SK-N-SH (cell line): Measurements from ENCODE around the gene NSUN7.

Experiments
- EP300 ChIP-seq, 2 experiments: IDR thresholded peaks; 2 replicates each; pipeline versions ENCODE4 v1.4.0 to v1.6.1; 2012; ENCODE audit warnings: borderline replicate concordance in 1 of 2, low read depth in 1 of 2, low read length in 1 of 2
- FOXJ3 ChIP-seq: sonication (generic); formaldehyde crosslinking; IDR thresholded peaks from 2 replicates; pipeline ENCODE4 v1.5.1; 2020; ENCODE audit warnings: mild to moderate bottlenecking, missing genetic modification reagents
- JUND ChIP-seq: IDR thresholded peaks from 2 replicates; pipeline ENCODE4 v1.4.0; 2012
- RFX5 ChIP-seq: IDR thresholded peaks from 2 replicates; pipeline ENCODE4 v1.6.1; 2012; ENCODE audit warnings: mild to moderate bottlenecking, improper control_type of control experiment, low read length
- TCF12 ChIP-seq: IDR thresholded peaks from 2 replicates; pipeline ENCODE4 v1.4.0; 2012
- YY1 ChIP-seq: IDR thresholded peaks from 2 replicates; pipeline ENCODE4 v1.4.0; 2012; ENCODE audit warnings: low read depth, mild to moderate bottlenecking
- TF ChIP-seq, protein P1 (sequence below): fragments of 200-600 bp; sonication (generic); IDR thresholded peaks from 2 replicates; pipeline ENCODE4 v1.6.1; 2017; ENCODE audit warnings: antibody characterized with exemption, mild to moderate bottlenecking, moderate library complexity
- TF ChIP-seq, protein P2 (sequence below): IDR thresholded peaks from 2 replicates; pipeline ENCODE4 v1.4.0; 2012; ENCODE audit warnings: low read depth, borderline replicate concordance
- TF ChIP-seq, protein P3 (sequence below): IDR thresholded peaks from 2 replicates; pipeline ENCODE4; 2012

DNA sequence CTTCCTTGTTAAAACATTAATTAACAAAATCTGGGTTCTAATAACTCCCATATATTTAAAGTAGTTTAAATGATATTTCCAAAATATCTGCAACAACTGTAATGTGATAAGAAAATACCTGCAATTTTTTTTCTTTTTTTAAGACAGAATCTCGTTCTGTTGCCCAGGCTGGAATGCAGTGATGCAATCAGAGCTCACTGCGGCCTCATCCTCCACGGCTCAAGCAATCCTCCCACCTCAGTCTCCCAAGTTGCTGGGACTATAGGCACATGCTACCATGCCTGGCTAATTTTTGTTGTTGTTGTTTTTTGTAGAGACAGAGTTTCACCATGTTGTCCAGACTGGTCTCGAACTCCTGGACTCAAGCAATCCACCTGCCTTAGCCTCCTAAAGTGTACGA, 45.7 kb upstream of the NSUN7 start:
- no peak for TF ChIP-seq EP300 (IDR thresholded peaks at IDR 0.05; ENCODE audit: borderline replicate concordance in 1 of 2, low read depth in 1 of 2, low read length in 1 of 2)
- TF ChIP-seq, protein P1, sequence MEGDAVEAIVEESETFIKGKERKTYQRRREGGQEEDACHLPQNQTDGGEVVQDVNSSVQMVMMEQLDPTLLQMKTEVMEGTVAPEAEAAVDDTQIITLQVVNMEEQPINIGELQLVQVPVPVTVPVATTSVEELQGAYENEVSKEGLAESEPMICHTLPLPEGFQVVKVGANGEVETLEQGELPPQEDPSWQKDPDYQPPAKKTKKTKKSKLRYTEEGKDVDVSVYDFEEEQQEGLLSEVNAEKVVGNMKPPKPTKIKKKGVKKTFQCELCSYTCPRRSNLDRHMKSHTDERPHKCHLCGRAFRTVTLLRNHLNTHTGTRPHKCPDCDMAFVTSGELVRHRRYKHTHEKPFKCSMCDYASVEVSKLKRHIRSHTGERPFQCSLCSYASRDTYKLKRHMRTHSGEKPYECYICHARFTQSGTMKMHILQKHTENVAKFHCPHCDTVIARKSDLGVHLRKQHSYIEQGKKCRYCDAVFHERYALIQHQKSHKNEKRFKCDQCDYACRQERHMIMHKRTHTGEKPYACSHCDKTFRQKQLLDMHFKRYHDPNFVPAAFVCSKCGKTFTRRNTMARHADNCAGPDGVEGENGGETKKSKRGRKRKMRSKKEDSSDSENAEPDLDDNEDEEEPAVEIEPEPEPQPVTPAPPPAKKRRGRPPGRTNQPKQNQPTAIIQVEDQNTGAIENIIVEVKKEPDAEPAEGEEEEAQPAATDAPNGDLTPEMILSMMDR, result no peak
- no peak for TF ChIP-seq YY1
- TF ChIP-seq, protein P2, sequence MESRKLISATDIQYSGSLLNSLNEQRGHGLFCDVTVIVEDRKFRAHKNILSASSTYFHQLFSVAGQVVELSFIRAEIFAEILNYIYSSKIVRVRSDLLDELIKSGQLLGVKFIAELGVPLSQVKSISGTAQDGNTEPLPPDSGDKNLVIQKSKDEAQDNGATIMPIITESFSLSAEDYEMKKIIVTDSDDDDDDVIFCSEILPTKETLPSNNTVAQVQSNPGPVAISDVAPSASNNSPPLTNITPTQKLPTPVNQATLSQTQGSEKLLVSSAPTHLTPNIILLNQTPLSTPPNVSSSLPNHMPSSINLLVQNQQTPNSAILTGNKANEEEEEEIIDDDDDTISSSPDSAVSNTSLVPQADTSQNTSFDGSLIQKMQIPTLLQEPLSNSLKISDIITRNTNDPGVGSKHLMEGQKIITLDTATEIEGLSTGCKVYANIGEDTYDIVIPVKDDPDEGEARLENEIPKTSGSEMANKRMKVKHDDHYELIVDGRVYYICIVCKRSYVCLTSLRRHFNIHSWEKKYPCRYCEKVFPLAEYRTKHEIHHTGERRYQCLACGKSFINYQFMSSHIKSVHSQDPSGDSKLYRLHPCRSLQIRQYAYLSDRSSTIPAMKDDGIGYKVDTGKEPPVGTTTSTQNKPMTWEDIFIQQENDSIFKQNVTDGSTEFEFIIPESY, result no peak
- TF ChIP-seq FOXJ3, result no peak
- TF ChIP-seq RFX5, result no peak
- TF ChIP-seq, protein P3, sequence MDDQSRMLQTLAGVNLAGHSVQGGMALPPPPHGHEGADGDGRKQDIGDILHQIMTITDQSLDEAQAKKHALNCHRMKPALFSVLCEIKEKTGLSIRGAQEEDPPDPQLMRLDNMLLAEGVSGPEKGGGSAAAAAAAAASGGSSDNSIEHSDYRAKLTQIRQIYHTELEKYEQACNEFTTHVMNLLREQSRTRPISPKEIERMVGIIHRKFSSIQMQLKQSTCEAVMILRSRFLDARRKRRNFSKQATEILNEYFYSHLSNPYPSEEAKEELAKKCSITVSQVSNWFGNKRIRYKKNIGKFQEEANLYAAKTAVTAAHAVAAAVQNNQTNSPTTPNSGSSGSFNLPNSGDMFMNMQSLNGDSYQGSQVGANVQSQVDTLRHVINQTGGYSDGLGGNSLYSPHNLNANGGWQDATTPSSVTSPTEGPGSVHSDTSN, result no peak
- no peak for TF ChIP-seq TCF12
- no peak for TF ChIP-seq JUND
